Measurements from ENCODE around the gene DMRT1.

DMRT1 gene

GRCh38 chr9:841371-842209 is at the start of gene DMRT1:
DMRT1 (plus strand) TSS chr9:841697; CDS start chr9:841839, 142 bp downstream.
- no peak for DNase-seq

DNA sequence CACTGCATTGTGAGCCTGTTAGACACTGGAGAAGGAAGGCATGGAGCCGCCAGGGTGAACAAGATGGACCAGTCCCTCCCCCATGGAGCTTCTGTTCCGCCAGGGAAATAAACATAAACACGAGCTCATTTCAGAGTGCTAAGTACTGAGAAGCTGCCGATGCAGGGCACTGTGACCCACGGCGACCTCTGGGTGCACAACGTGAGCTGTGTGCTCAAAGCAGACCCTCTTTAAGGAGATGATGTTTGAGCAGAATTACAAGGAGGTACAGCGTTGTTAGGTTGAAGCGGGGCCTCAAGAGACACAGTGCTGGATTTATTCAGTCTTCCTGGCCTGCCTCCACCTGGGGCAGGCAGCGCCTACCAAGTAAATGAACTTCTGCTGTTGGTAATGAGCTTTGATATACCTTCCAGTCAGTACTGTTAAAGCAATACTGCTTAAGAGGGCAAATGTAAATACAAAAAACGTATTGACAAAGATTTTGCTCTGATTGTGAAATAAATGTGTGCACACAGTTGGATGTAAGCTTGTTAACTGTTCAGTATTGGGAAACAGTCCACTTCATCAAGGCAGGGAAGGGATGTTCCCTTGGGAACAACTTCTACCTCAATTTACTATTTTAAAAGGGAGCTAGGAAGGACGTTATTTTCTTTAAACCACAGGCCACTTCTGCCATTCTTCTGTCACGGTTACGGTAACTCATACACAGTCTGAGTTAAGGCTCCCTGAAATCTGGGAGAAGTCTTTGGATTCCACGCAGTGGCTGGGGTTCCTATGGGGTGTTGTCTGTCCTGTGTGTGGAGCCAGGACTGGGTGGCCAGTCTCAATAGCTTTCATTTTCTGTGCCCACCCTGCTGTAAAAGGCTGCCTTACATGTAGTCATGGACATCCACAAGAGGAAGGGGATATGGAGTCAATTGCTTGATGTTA is 48.9 kb upstream of the DMRT1 start:
- no peak for DNase-seq

DNA sequence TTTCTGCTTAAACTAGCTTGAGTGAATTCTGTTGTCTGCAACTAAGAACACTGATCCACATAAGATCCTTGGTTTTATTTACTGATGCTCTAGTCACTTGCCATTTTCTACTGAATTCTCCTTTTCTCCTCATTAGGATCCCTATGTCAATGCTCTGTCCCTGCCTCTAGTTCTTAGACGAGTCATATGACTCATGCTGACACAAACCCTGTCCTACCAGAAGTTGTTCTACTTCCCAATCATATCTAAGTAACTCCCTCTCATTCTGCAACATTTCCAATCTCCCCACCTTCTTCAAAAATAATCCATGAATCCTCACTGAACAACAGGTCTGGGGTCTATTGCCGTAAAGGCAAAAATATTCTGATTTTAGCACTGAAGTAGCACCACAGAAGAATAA is 47.1 kb upstream of the DMRT1 start:
- DNase-seq: no peak

DNA sequence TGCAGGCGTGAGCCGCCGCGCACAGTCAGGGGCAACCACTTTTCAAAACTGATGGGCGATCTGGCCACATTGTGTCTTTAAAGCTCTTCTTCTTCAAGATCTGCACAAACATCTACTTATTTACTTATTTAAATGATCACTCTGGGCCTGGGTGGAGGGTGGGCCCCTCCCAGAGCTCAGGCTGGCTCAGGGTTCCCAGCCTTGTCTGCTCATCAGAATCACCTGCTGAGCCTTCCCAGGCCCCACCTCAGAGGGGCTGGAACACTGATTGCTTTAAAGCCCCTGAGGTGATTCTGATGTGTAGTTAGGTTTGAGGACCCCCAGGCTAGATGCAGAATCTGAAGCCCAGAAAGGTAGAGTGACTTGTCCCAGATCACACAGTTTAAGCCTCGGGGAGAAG is 45.6 kb upstream of the DMRT1 start:
- no peak for DNase-seq

- DNase-seq: no peak
These were observed 40.8 kb upstream of the DMRT1 start for GRCh38 chr9:800591-801150.

DNA sequence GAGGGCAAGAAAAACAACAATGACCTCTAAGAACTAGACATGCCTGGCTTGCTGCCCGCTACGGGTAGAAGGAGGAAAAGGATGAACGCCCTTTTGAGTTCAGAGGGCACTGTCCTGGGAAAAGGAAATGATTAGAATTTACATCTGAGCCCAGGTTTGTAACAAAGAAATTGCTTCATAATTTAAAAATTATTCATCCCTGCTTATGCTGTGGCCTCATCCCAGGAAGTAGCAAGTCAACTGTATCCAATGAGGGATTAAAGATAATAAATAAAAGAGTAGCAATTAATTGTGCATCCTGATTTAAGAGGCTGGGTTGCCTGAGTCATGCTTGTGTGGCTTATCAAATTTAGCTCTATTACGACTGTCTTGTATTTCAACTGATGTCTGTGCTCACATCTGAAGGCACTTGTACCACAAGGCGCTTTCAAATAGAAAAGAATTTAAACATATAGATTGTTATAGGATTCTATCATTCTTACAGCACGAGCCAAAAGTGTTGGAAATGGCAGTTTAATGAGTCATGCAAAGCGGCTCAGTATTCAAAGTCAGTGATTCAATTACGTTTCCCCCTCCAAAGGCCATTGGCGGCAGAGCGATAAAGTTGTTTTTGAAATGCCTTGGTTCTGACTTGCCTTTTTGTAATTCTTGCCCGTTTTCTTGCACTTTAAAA is 40.0 kb upstream of the DMRT1 start:
- DNase-seq: no peak

GRCh38 chr9:804026-804425 is 37.5 kb upstream of the DMRT1 start:
- no peak for DNase-seq

GRCh38 chr9:805151-805550 is 36.3 kb upstream of the DMRT1 start:
- DNase-seq: no peak

DNA sequence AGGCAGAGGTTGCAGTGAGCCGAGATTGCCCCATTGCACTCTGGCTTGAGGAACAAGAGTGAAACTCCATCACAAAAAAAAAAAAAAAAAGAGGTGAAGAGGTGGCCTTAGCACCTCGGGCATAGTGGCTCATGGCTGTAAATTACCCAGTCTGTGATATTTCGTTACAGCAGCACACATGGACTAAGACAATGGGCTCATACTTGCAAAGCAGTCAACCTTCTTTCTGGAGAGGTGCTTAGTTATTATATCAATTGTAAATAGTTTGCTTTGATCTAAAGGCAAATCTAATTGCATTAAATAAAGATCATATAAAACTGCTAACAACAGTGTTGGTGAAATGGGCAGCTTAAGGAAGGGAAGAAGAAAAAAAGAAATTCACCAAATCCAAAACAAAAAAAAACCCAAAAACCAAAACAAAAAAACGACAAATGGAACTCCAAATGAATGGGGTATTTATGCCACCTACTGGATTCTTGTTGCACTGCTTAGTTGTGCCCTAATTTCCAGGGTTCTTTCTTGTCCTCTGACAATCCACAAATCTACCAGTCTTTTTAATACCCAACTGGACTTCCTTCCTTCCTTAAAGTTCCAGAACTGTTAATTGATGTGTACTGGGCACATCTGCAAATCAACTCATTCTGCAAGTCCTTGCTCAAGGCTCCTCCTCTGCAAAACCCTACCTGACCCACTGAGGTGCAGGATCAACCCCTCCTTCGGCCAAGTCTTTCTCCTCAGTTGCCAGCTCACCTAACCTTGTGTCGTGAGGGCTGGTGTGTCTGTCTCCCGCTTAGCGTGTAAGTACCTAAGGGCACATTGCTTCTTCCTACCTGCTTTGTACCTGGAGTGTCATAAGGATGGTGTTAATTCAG is 35.0 kb upstream of the DMRT1 start:
- DNase-seq: no peak

- no peak for DNase-seq
These were observed 30.4 kb upstream of the DMRT1 start for GRCh38 chr9:811106-811531.

- DNase-seq: no peak
These were observed 22.5 kb upstream of the DMRT1 start for GRCh38 chr9:818958-819357.

DNA sequence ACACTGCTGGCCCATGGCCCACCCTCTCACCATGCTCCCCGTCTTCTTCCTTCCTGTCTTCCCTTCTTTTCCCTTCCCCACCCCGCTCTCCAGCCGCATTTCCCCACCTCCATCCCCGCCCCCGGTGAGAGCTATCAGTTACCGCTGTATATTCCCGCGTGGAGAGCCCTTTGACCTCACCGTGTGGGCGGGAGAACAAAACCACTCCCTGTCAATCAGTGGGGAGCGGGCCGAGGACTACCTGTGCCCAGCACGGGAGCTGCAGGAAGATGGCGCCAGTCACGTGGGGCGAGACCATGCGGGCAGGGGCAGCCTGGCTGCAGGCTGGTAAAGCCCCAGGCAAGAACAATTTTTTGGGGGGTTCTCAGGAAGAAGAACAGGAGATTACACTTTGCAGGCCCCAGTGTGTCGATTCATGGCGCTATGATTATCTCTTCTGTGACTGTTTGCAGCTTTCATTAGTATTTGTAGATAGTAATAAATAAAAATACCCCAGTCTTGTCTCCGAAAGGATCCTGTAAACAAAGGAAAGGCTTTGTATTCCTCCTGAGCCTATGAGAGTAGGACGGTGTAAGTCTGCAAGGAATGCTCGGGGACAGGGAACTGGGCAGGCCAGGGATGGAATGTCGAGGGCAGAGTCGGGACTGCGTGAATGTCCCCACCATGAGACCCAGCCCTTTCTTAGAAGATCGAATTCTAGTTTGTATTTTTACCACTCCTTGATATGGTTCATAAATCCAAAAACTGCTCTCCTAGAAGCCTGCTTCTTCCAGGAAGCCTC is 14.8 kb upstream of the DMRT1 start:
- no peak for DNase-seq

DNA sequence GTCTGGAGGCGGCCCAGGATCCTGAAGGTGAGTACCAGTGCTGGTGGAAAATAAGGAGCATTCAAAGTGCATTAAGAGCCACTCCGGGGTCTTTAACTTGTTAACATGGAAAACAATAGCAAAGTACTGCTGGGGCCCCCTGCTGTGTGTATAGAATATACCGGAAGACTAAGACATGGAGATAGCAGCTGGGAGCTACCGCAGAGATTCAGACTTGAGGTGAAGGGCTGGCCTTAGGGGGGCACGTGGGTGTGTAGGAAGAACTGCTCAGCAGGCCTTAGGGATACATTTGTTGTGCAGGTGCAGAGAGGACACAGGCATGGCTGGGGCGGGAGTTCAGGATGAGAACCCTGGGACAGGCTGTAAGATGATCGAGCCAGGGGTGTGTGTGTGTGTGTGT is 1.2 kb upstream of the DMRT1 start:
- DNase-seq: no peak

- no peak for DNase-seq
These were observed 1.3 kb downstream of the DMRT1 start for GRCh38 chr9:842635-843426.

DNA sequence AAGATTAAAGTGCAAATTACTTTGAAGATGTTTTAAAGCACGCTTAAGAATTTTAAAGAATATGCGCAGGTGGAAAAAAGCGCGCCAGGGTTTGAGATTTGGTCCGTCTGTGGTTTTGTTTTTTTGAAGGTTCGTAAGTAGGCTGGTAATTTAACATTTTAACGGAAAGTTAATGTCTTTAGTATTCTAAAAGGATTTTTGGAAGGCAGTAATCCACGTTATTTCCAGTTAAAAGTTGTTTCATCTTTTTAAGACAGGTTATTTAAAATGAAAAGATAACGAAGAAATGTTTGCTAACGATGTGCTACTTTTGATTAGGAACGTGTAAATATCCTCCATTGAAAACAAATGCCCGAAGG is 1.9 kb downstream of the DMRT1 start:
- no peak for DNase-seq

DNA sequence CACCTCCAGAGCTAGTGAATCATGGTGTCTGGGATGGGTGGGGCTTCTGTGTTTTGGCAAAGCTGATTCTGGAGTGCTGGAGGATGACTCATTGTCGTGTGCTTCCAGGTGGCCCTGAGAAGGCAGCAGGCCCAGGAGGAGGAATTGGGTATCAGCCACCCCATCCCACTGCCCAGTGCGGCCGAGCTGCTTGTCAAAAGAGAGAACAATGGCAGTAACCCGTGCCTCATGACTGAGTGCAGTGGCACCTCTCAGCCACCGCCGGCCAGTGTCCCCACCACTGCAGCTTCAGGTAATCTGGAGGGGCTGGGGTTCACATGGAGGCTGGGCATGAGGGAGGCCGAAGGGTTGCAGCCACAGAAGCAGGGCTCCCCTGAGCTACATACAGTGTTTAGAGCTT is 5.4 kb downstream of the DMRT1 start:
- no peak for DNase-seq

DNA sequence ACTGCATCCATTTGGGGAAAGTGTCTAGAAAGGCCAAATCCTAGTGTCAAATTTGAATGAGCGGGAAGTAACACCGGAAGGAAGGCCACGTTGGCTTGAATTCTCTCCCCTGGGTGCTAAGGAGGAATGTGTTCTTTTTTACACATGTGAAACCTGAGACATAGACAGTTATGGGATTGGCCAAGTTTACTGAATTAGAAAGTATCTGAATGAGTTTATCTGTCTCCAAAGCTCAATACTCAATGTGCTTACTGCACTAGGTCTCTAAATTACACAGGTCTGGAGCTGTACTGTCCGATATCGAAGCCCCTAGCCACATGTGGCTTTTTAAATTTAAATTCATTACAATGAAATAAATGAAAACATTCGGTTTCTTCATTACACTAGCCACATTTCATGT is 6.0 kb downstream of the DMRT1 start:
- no peak for DNase-seq

- DNase-seq: no peak
These were observed 7.9 kb downstream of the DMRT1 start for GRCh38 chr9:849431-849830.

- no peak for DNase-seq
These were observed 11.0 kb downstream of the DMRT1 start for GRCh38 chr9:852539-852938.

DNA sequence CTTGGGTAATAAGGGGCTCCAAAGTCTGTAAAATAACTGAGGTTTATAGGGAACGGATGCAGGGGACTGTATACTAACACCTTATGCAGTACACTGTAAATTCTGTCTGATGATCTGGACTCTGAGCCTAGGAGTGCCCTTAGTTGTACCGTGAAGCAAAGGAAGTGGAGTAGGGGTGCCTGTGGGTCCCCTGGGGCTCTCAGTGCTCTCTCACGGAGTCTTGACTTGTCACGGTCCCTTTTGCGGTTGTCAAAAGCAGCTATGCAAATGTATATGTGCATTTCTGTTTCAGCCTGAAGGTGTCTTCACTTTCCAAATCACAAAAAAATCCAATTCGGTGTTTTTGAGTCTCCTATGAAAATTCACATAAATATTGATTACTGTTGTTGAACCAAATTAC is 17.8 kb downstream of the DMRT1 start:
- DNase-seq: no peak
